HCT116 (cell line): ENCODE results near the gene MLLT6. TPM values are rescaled to one million over a fixed set of nuclear protein-coding genes. Genes with fewer than 3 reads are reported as not detected.
A peak's percentile ranks its signal among the peaks of the same experiment; 100 is the strongest.

Experiments
- ATAC-seq: fragments of 200-7000 bp; cut with Tn5 transposase; 2 replicates; pipeline ENCODE4 v1.9.1; 2020; ENCODE audit warnings: mild to moderate bottlenecking, moderate library complexity
- BruUV-seq: library from RNA; stranded (reverse); fragments of 400-500 nt; replicated peaks from 2 replicates; lab custom pipeline; 2021; lab: Mats Ljungman, UMichigan
- CTCF ChIA-PET: fragments of 300-600 bp; sonication (Branson Sonifier 250); formaldehyde crosslinking; loops from one replicate; lab custom pipeline; 2021; ENCODE audit warnings: antibody characterized with exemption; lab: Charles Lee
- POLR2A ChIA-PET: fragments of 300-600, 350-600 bp; sonication (Branson Sonifier 250); formaldehyde crosslinking; loops from one replicate; lab custom pipeline; 2021; ENCODE audit warnings: antibody characterized with exemption; lab: Charles Lee
- RAD21 ChIA-PET, 2 experiments: fragments of 300-600 bp; sonication (Branson Sonifier 250); formaldehyde crosslinking; loops; one replicate each; lab custom pipeline; 2023; ENCODE audit warnings: low total read pairs in 2 of 2; ENCODE audit not compliant: uncharacterized antibody in 2 of 2, unreplicated experiment in 2 of 2, low non-redundant PET in 1 of 2; lab: Charles Lee
- DNase-seq: peaks from one replicate; pipeline ENCODE4 v3.0.0-alpha.2; 2010; ENCODE audit warnings: low read depth, low spot score
- H2AFZ ChIP-seq: fragments of 200-600 bp; shearing (Covaris generic), sonication (generic); 2 replicates; pipeline ENCODE4 v1.6.1; 2017; ENCODE audit warnings: low read depth, mixed run types, mixed read lengths, antibody characterized with exemption, low read length; ENCODE audit not compliant: poor library complexity, severe bottlenecking
- H3K27ac ChIP-seq: 2 replicates; pipeline ENCODE4 v1.5.1; 2012; ENCODE audit warnings: low read depth, low read length
- H3K27me3 ChIP-seq: fragments of 200-600 bp; sonication (generic); 2 replicates; pipeline ENCODE4 v1.6.1; 2016; ENCODE audit warnings: mixed run types, low read length, mixed read lengths; ENCODE audit not compliant: insufficient read depth
- H3K36me3 ChIP-seq, 2 experiments: fragments of 200-500 bp in 1 of 2; fragments of 200-600 bp in 1 of 2; sonication (Bioruptor generic) in 1 of 2; sonication (generic) in 1 of 2; 2 replicates each; pipeline versions ENCODE4 v1.5.1 to v1.6.1; 2014 to 2016; ENCODE audit warnings: low read length in 2 of 2, inconsistent platforms in 1 of 2, mixed read lengths in 1 of 2, mixed run types in 1 of 2; ENCODE audit not compliant: insufficient read depth in 2 of 2, control insufficient read depth in 1 of 2
- H3K4me1 ChIP-seq, 2 experiments: fragments of 200-600 bp in 1 of 2; sonication (generic) in 1 of 2; 2 replicates each; pipeline versions ENCODE4 v1.5.1 to v1.6.1; 2012 to 2017; ENCODE audit warnings: low read length in 2 of 2, inconsistent platforms in 1 of 2, mild to moderate bottlenecking in 1 of 2, mixed read lengths in 1 of 2, mixed run types in 1 of 2, moderate library complexity in 1 of 2; ENCODE audit not compliant: insufficient read depth in 2 of 2, control insufficient read depth in 1 of 2
- H3K4me2 ChIP-seq: fragments of 200-600 bp; sonication (generic); 2 replicates; pipeline ENCODE4 v1.6.1; 2017; ENCODE audit warnings: mixed run types, low read length, mixed read lengths
- H3K4me3 ChIP-seq, 2 experiments: fragments of 200-600 bp in 1 of 2; sonication (generic) in 1 of 2; replicated peaks in 1 of 2; 2 replicates each; pipeline ENCODE4 v1.5.1; 2011 to 2016; ENCODE audit warnings: low read length in 2 of 2, control low read depth in 1 of 2, low read depth in 1 of 2, mild to moderate bottlenecking in 1 of 2, mixed read lengths in 1 of 2, mixed run types in 1 of 2
- H3K79me2 ChIP-seq: fragments of 200-600 bp; sonication (generic); 2 replicates; pipeline ENCODE4 v1.6.1; 2017; ENCODE audit warnings: mild to moderate bottlenecking, mixed run types, low read length, moderate library complexity, mixed read lengths; ENCODE audit not compliant: insufficient read depth
- H3K9ac ChIP-seq: fragments of 200-600 bp; sonication (generic); 2 replicates; pipeline ENCODE4 v1.6.1; 2016; ENCODE audit warnings: low read length, mixed read lengths
- H3K9me2 ChIP-seq: fragments of 200-600 bp; sonication (generic), shearing (Covaris generic); 2 replicates; pipeline ENCODE4 v1.6.1; 2017; ENCODE audit warnings: mixed run types, mild to moderate bottlenecking, moderate library complexity; ENCODE audit not compliant: insufficient read depth
- H3K9me3 ChIP-seq, 2 experiments: fragments of 200-500 bp in 1 of 2; fragments of 200-600 bp in 1 of 2; sonication (Bioruptor generic) in 1 of 2; sonication (generic) in 1 of 2; 2 replicates each; pipeline ENCODE4 v1.6.1; 2014 to 2017; ENCODE audit warnings: low read length in 2 of 2, mixed read lengths in 2 of 2, inconsistent platforms in 1 of 2, low read depth in 1 of 2, mild to moderate bottlenecking in 1 of 2, mixed run types in 1 of 2, moderate library complexity in 1 of 2; ENCODE audit not compliant: control insufficient read depth in 1 of 2, insufficient read depth in 1 of 2
- H4K20me1 ChIP-seq: fragments of 200-600 bp; sonication (generic), shearing (Covaris generic); 2 replicates; pipeline ENCODE4 v1.6.1; 2017; ENCODE audit warnings: mixed run types, mild to moderate bottlenecking, moderate library complexity; ENCODE audit not compliant: insufficient read depth
- ATF3 ChIP-seq: IDR thresholded peaks from 2 replicates; pipeline ENCODE4 v1.6.1; 2012
- CBX3 ChIP-seq: IDR thresholded peaks from 2 replicates; pipeline ENCODE4 v1.6.1; 2012; ENCODE audit warnings: low read depth
- CEBPB ChIP-seq: IDR thresholded peaks from 2 replicates; pipeline ENCODE4 v1.6.1; 2012; ENCODE audit warnings: low read depth
- ELF1 ChIP-seq: IDR thresholded peaks from 2 replicates; pipeline ENCODE4 v1.6.1; 2012; ENCODE audit warnings: low read depth, borderline replicate concordance
- EZH2 ChIP-seq: fragments of 200-600 bp; sonication (generic); IDR thresholded peaks from 2 replicates; pipeline ENCODE4 v1.6.1; 2017; ENCODE audit warnings: antibody characterized with exemption, mixed run types
- EZH2phosphoT487 ChIP-seq: fragments of 200-600 bp; IDR thresholded peaks from 2 replicates; pipeline ENCODE4 v1.6.1; 2018; ENCODE audit warnings: antibody characterized with exemption, borderline replicate concordance
- JUND ChIP-seq: IDR thresholded peaks from 2 replicates; pipeline ENCODE4 v1.6.1; 2012
- MAX ChIP-seq: IDR thresholded peaks from 2 replicates; pipeline ENCODE4 v1.6.1; 2012
- POLR2AphosphoS5 ChIP-seq: IDR thresholded peaks from 2 replicates; pipeline ENCODE4 v1.6.1; 2011; ENCODE audit warnings: mild to moderate bottlenecking, low read depth, low read length, moderate library complexity
- REST ChIP-seq: IDR thresholded peaks from 2 replicates; pipeline ENCODE4 v1.6.1; 2012; ENCODE audit warnings: low read depth
- SIN3A ChIP-seq: IDR thresholded peaks from 2 replicates; pipeline ENCODE4 v1.6.1; 2012; ENCODE audit warnings: low read depth
- SP1 ChIP-seq: IDR thresholded peaks from 2 replicates; pipeline ENCODE4 v1.6.1; 2012; ENCODE audit warnings: low read depth
- SRF ChIP-seq: IDR thresholded peaks from 2 replicates; pipeline ENCODE4 v1.6.1; 2012; ENCODE audit warnings: low read depth
- YY1 ChIP-seq: IDR thresholded peaks from 2 replicates; pipeline ENCODE4 v1.6.1; 2011; ENCODE audit warnings: low read length, low read depth, moderate library complexity, mild to moderate bottlenecking; ENCODE audit not compliant: insufficient replicate concordance; ENCODE audit errors: extremely low read depth
- ZBTB33 ChIP-seq: IDR thresholded peaks from 2 replicates; pipeline ENCODE4 v1.6.1; 2011; ENCODE audit warnings: mild to moderate bottlenecking, low read length, moderate library complexity; ENCODE audit not compliant: insufficient replicate concordance; ENCODE audit errors: extremely low read depth
- ZFX ChIP-seq: fragments of 450-650 bp; IDR thresholded peaks from 2 replicates; pipeline ENCODE4 v1.6.1; 2017
- ZNF274 ChIP-seq: fragments of 200-500 bp; sonication (Bioruptor generic); IDR thresholded peaks from 2 replicates; pipeline ENCODE4 v1.6.1; 2014; ENCODE audit warnings: mild to moderate bottlenecking, low read depth, low read length, inconsistent platforms
- intact Hi-C: fragments of 100-400 bp; cut with micrococcal nuclease; formaldehyde crosslinking; loops from 2 replicates; pipeline ENCODE4 v1.10.0; 2022
- total RNA-seq: library from RNA; stranded (reverse); gene quantifications from one replicate; pipeline ENCODE4 v1.2.1, GENCODE V29; 2021; ENCODE audit not compliant: unreplicated experiment

Gene MLLT6
- total RNA-seq, 1 experiment from 2014 or later = 110 TPM

GRCh38 chr17:38674749-38675615 is 30.1 kb upstream of the MLLT6 start, which contains the start of gene EPOP:
TSS of gene EPOP (minus strand) at chr17:38674957. CDS start at chr17:38674495, 462 bp downstream.
- Histone ChIP-seq H3K27me3 (no peaks in the 10 kb centered on the region), H3K36me3 (no peaks in the 10 kb centered on the region), H3K9me3 (no peaks in the 10 kb centered on the region), H2AFZ (peak within 1 kb of the TSS; percentile 49), H3K4me1 (peaks cover 29 to 64% of the 10 kb centered on the region in 2 experiments), H3K79me2 (peaks cover 19% of the 10 kb centered on the region; the same call in 1 of the 2 replicates), H3K9ac (peak within 1 kb of the TSS; percentile 94), H3K9me2 (no peaks in the 10 kb centered on the region), H3K27ac (peak within 1 kb of the TSS; percentile 91), H3K4me3 (peak within 1 kb of the TSS; percentile 75 to 77), H4K20me1 (no peaks in the 10 kb centered on the region), H3K4me2 (peak within 1 kb of the TSS; percentile 93)
- BruUV-seq = TSS peak; percentile 98
- RAD21 ChIA-PET = no interaction called here
- DNase-seq = peak; percentile 77
- ATAC-seq = peak; percentile 84
- POLR2A ChIA-PET = interaction anchor here (1.3 to 1.5 kb wide), 3 partner anchors 11 to 117 kb away, joined by 3 to 4 read pairs (median 3); no protein-coding TSS in a partner anchor
- CTCF ChIA-PET = interaction anchor here (0.7 to 1.3 kb wide), 3 partner anchors 12 to 115 kb away, joined by 3 to 4 read pairs (median 3); no protein-coding TSS in a partner anchor
- intact Hi-C loops = loop anchor here (5.0 kb wide), 1 partner anchor 77 kb away; the partner anchor contains the start of gene PSMB3
- peak; percentile 90 for TF ChIP-seq SIN3A
- TF ChIP-seq ELF1 = no peak
- no peak for TF ChIP-seq SRF
- TF ChIP-seq POLR2AphosphoS5 = peak; percentile 89
- TF ChIP-seq YY1 = peak; percentile 74
- peak; percentile 58 for TF ChIP-seq SP1
- TF ChIP-seq ATF3 = no peak
- TF ChIP-seq MAX = peak; percentile 99
- TF ChIP-seq CBX3 = peak; percentile 85
- TF ChIP-seq JUND = no peak
- TF ChIP-seq ZNF274 = no peak
- TF ChIP-seq REST = no peak
- no peak for TF ChIP-seq CEBPB
- TF ChIP-seq ZBTB33 = no peak
- peak; percentile 1; the same call in 1 of the 2 replicates for TF ChIP-seq ZFX
- TF ChIP-seq EZH2 = no peak
- TF ChIP-seq EZH2phosphoT487 = no peak
